LNCAP (cell line): ENCODE measurements around the gene CCNI.

Experiments
- CTCF ChIP-seq: fragments of 450-650 bp; IDR thresholded peaks from 2 replicates; pipeline ENCODE4 v1.5.1; 2017; ENCODE audit warnings: mild to moderate bottlenecking

The CCNI gene

GRCh38 chr4:77015390-77015789 lies 60.4 kb downstream of the CCNI start:
- no peak for TF ChIP-seq CTCF

GRCh38 chr4:77014256-77014655 lies 61.5 kb downstream of the CCNI start:
- TF ChIP-seq CTCF, result no peak

- no peak for TF ChIP-seq CTCF
These were observed 63.1 kb downstream of the CCNI start for GRCh38 chr4:77012726-77013125.

GRCh38 chr4:77010841-77011354 lies 64.9 kb downstream of the CCNI start:
- TF ChIP-seq CTCF, result no peak

GRCh38 chr4:77009511-77010115 lies 66.2 kb downstream of the CCNI start:
- TF ChIP-seq CTCF, result no peak

GRCh38 chr4:77007358-77008230 lies 68.2 kb downstream of the CCNI start:
- no peak for TF ChIP-seq CTCF

GRCh38 chr4:77006753-77007353 lies 68.9 kb downstream of the CCNI start:
- no peak for TF ChIP-seq CTCF
